H1 (cell line): Measurements from ENCODE around the gene LRRK1. TPM values are rescaled to one million over a fixed set of nuclear protein-coding genes. Genes with fewer than 3 reads are reported as not detected.

Experiments
- CTCF ChIA-PET: fragments of 300-600 bp; sonication (Branson Sonifier 250); formaldehyde crosslinking; loops from one replicate; lab custom pipeline; 2021; ENCODE audit not compliant: partially characterized antibody; lab: Charles Lee
- POLR2A ChIA-PET: fragments of 300-600 bp; sonication (Branson Sonifier 250); formaldehyde crosslinking; loops from one replicate; lab custom pipeline; 2021; ENCODE audit warnings: inconsistent platforms; ENCODE audit not compliant: partially characterized antibody; lab: Charles Lee
- DNase-seq, 2 experiments: peaks; one replicate each; pipeline versions ENCODE4 v3.0.0 to v3.0.0-alpha.2; 2010 to 2022; ENCODE audit warnings: low spot score in 2 of 2, low read depth in 1 of 2, mixed read lengths in 1 of 2
- FAIRE-seq: peaks from 2 replicates; lab custom pipeline; 2011; peaks lifted over from hg19 to GRCh38; lab: Jason Lieb, UNC
- H2AFZ ChIP-seq: 2 replicates; pipeline ENCODE4 v1.8.1; 2012; ENCODE audit warnings: low read length, inconsistent platforms
- H2AK5ac ChIP-seq: 2 replicates; pipeline ENCODE4 v1.6.1; 2013; ENCODE audit warnings: low read depth, low read length
- H2BK120ac ChIP-seq: replicated peaks from 2 replicates; pipeline ENCODE3; 2013; ENCODE audit warnings: low read depth, low read length, inconsistent platforms
- H2BK12ac ChIP-seq: 2 replicates; pipeline ENCODE4 v1.6.1; 2013; ENCODE audit warnings: low read depth, low read length
- H2BK15ac ChIP-seq: 2 replicates; pipeline ENCODE4 v1.6.1; 2013; ENCODE audit warnings: low read length
- H2BK20ac ChIP-seq: 2 replicates; pipeline ENCODE4 v1.6.1; 2013; ENCODE audit warnings: low read length
- H2BK5ac ChIP-seq: 2 replicates; pipeline ENCODE4 v1.6.1; 2013; ENCODE audit warnings: low read depth, low read length
- H3K14ac ChIP-seq: 2 replicates; pipeline ENCODE4 v1.6.1; 2013; ENCODE audit warnings: inconsistent platforms; ENCODE audit not compliant: insufficient read length
- H3K18ac ChIP-seq: 2 replicates; pipeline ENCODE4 v1.6.1; 2013; ENCODE audit warnings: low read length; ENCODE audit errors: extremely low read depth
- H3K23ac ChIP-seq: 2 replicates; pipeline ENCODE4 v1.6.1; 2013; ENCODE audit warnings: inconsistent platforms; ENCODE audit not compliant: insufficient read length
- H3K23me2 ChIP-seq: 2 replicates; pipeline ENCODE4 v1.6.1; 2013; ENCODE audit warnings: low read depth, low read length
- H3K27ac ChIP-seq: 2 replicates; pipeline ENCODE4 v1.6.1; 2011; ENCODE audit warnings: low read depth, low read length, inconsistent platforms
- H3K27me3 ChIP-seq, 4 experiments: replicated peaks in 1 of 4; 1 replicate in 1 of 4; 2 replicates in 3 of 4; pipeline versions ENCODE4 v1.6.1 to v1.8.1; 2011 to 2013; ENCODE audit warnings: low read length in 3 of 4, mild to moderate bottlenecking in 3 of 4, inconsistent platforms in 2 of 4, mixed read lengths in 2 of 4, moderate library complexity in 1 of 4; ENCODE audit not compliant: control insufficient read depth in 3 of 4, insufficient read depth in 3 of 4; ENCODE audit errors: extremely low read depth in 1 of 4
- H3K36me3 ChIP-seq, 4 experiments: 2 replicates each; pipeline versions ENCODE4 v1.6.1 to v1.8.1; 2011 to 2013; ENCODE audit warnings: mild to moderate bottlenecking in 4 of 4, low read length in 3 of 4, moderate library complexity in 2 of 4, control low read depth in 1 of 4, inconsistent platforms in 1 of 4; ENCODE audit not compliant: insufficient read depth in 4 of 4, control insufficient read depth in 2 of 4
- H3K4ac ChIP-seq: replicated peaks from 2 replicates; pipeline ENCODE3; 2013; ENCODE audit warnings: low read length, low read depth, mixed read lengths, inconsistent platforms; ENCODE audit not compliant: insufficient read length
- H3K4me1 ChIP-seq, 4 experiments: replicated peaks in 1 of 4; 1 replicate in 1 of 4; 2 replicates in 3 of 4; pipeline versions ENCODE4 v1.6.1 to v1.8.1; 2011 to 2013; ENCODE audit warnings: low read length in 3 of 4, inconsistent platforms in 2 of 4, mixed read lengths in 1 of 4; ENCODE audit not compliant: insufficient read depth in 4 of 4, control insufficient read depth in 3 of 4
- H3K4me2 ChIP-seq, 2 experiments: 2 replicates each; pipeline versions ENCODE4 v1.6.1 to v1.8.1; 2011 to 2013; ENCODE audit warnings: low read depth in 2 of 2, low read length in 2 of 2, control low read depth in 1 of 2, inconsistent platforms in 1 of 2, mild to moderate bottlenecking in 1 of 2; ENCODE audit not compliant: insufficient read depth in 1 of 2
- H3K4me3 ChIP-seq, 4 experiments: fragments of 200-600, 300-600 bp in 1 of 4; sonication (generic), shearing (Covaris generic), sonication (Bioruptor Twin) in 1 of 4; 2 replicates each; pipeline versions ENCODE4 v1.5.1 to v1.8.1; 2011 to 2016; ENCODE audit warnings: low read length in 4 of 4, low read depth in 3 of 4, control low read depth in 2 of 4, inconsistent platforms in 2 of 4, mild to moderate bottlenecking in 2 of 4, mixed read lengths in 1 of 4, moderate library complexity in 1 of 4; ENCODE audit not compliant: insufficient read depth in 2 of 4; ENCODE audit errors: extremely low read depth in 1 of 4
- H3K56ac ChIP-seq: replicated peaks from 2 replicates; pipeline ENCODE3; 2013; ENCODE audit warnings: low read depth, mild to moderate bottlenecking, mixed read lengths, low read length, inconsistent platforms; ENCODE audit not compliant: insufficient read length
- H3K79me1 ChIP-seq: 2 replicates; pipeline ENCODE4 v1.6.1; 2013; ENCODE audit warnings: low read depth, low read length, control low read depth
- H3K79me2 ChIP-seq, 2 experiments: 2 replicates each; pipeline versions ENCODE4 v1.6.1 to v1.8.1; 2012 to 2013; ENCODE audit warnings: low read length in 2 of 2, mild to moderate bottlenecking in 2 of 2, inconsistent platforms in 1 of 2; ENCODE audit not compliant: insufficient read depth in 2 of 2, control insufficient read depth in 1 of 2
- H3K9ac ChIP-seq, 4 experiments: replicated peaks in 1 of 4; 1 replicate in 1 of 4; 2 replicates in 3 of 4; pipeline versions ENCODE4 v1.6.1 to v1.8.1; 2011 to 2013; ENCODE audit warnings: low read depth in 3 of 4, low read length in 3 of 4, control low read depth in 2 of 4, mild to moderate bottlenecking in 2 of 4, moderate library complexity in 2 of 4, inconsistent platforms in 1 of 4; ENCODE audit errors: extremely low read depth in 1 of 4
- H3K9me3 ChIP-seq, 2 experiments: 2 replicates each; pipeline versions ENCODE4 v1.6.1 to v1.8.1; 2012 to 2013; ENCODE audit warnings: mild to moderate bottlenecking in 2 of 2, moderate library complexity in 2 of 2, control low read depth in 1 of 2, inconsistent platforms in 1 of 2, low read depth in 1 of 2, low read length in 1 of 2, mixed read lengths in 1 of 2; ENCODE audit not compliant: insufficient read depth in 2 of 2
- H4K20me1 ChIP-seq, 2 experiments: replicated peaks in 1 of 2; 2 replicates each; pipeline versions ENCODE3 to v1.8.1; 2011 to 2013; ENCODE audit warnings: inconsistent platforms in 2 of 2, low read length in 2 of 2, mild to moderate bottlenecking in 1 of 2; ENCODE audit not compliant: insufficient read depth in 2 of 2, control insufficient read depth in 1 of 2
- H4K5ac ChIP-seq: 2 replicates; pipeline ENCODE4 v1.6.1; 2013; ENCODE audit warnings: low read length, low read depth, mixed read lengths, inconsistent platforms; ENCODE audit not compliant: insufficient read length
- H4K8ac ChIP-seq: 2 replicates; pipeline ENCODE4 v1.8.0; 2013; ENCODE audit warnings: mild to moderate bottlenecking, moderate library complexity, low read length, inconsistent platforms; ENCODE audit not compliant: insufficient read depth; ENCODE audit errors: extremely low read depth
- H4K91ac ChIP-seq: replicated peaks from 2 replicates; pipeline ENCODE3; 2013; ENCODE audit warnings: low read length, mixed read lengths, inconsistent platforms; ENCODE audit not compliant: insufficient read length
- RFX5 ChIP-seq: IDR thresholded peaks from 2 replicates; pipeline ENCODE4 v1.6.1; 2011; ENCODE audit warnings: low read depth, low read length, improper control_type of control experiment, borderline replicate concordance
- TEAD4 ChIP-seq: IDR thresholded peaks from 2 replicates; pipeline ENCODE4 v1.6.1; 2012; ENCODE audit warnings: low read depth, low read length, inconsistent platforms, mixed read lengths
- WGBS, 2 experiments: shearing (Covaris generic) in 1 of 2; methylation state at CpG; one replicate each; pipeline versions ENCODE4 v1.1.6 to v1.1.7; 2013 to 2015; ENCODE audit warnings: low lambda C conversion rate in 2 of 2, mixed read lengths in 2 of 2, inconsistent platforms in 1 of 2, low coverage in 1 of 2, missing lambda C conversion rate in 1 of 2; ENCODE audit not compliant: insufficient replicate concordance in 2 of 2, insufficient coverage in 1 of 2, insufficient read length in 1 of 2; ENCODE audit errors: extremely low coverage in 1 of 2, missing lambda C conversion rate in 1 of 2; 5-methylcytosine and 5-hydroxymethylcytosine counted together
- polyA plus RNA-seq, 7 experiments: library from polyadenylated mRNA; depleted of rRNA in 3 of 7; stranded (reverse) in 5 of 7; unstranded in 2 of 7; fragments of >200 nt in 5 of 7; fragments of 200-250 nt in 2 of 7; gene quantifications; 1 replicate in 5 of 7; 2 replicates in 1 of 7; 4 replicates in 1 of 7; pipeline versions ENCODE4 v1.2.1 to v1.2.3, GENCODE V29; 2011 to 2013; ENCODE audit warnings: missing spikeins in 2 of 7, mixed read lengths in 2 of 7
- total RNA-seq: library from RNA; stranded (reverse); fragmentation: NEBNext Ultra II Directional; extraction: Animal tissue kit (Norgen Biotek cat#: 25700); gene quantifications from 2 replicates; pipeline ENCODE4 v1.2.1, GENCODE V29; 2021

LRRK1 gene
- total and polyA plus RNA-seq, 2 of the 8 experiments (the other 6 are each of a cell fraction or from before 2014, with no cell fraction given) = 1.2 to 3.6 TPM

DNA sequence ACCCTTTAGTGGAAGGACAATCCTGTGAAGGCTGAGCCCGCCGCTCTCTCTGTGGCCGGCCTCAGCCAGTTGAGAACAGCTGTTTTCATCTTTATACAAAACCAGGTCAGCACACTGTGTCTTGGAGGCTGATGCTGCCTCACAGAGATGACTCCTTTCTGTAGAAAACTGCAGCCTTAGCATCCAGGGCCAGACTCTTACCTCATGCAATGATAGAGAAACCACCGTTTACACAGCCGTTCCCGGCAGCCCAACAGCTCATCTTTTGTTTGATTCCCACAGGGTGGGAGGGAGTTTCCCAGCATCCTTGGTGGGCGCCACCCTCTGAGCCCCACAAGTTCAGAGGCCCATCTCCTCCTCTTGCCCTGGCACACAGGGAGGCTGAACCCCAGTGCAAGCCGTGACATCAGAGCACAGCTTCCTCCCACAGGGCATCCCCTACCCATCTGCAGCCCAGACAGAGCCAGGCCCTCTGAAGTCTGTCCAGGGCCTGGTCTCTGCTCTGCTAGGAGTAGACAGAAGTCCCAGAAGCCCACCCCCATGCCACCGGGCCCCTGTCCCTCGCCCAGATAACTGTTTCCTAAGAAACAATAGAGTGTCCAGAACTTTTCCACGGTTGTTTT lies 105.0 kb downstream of the LRRK1 start:
- H3K23me2 ChIP-seq = no peaks in the 10 kb centered on the region; the same call in 1 of the 2 replicates
- no peak overlapping the region for H3K4me3 ChIP-seq
- no peak overlapping the region for H3K9ac ChIP-seq
- H3K79me1 ChIP-seq = no peaks in the 10 kb centered on the region
- H3K9me3 ChIP-seq = no peaks in the 10 kb centered on the region
- H3K56ac ChIP-seq = no peak overlapping the region
- H3K18ac ChIP-seq = no peak overlapping the region
- H2BK5ac ChIP-seq = no peak overlapping the region
- ChIA-PET CTCF (interaction anchor here (0.7 to 6.4 kb wide), 12 partner anchors 10 to 249 kb away, joined by 3 to 79 read pairs (median 4); no protein-coding TSS in a partner anchor), POLR2A (interaction anchor here (1.0 kb wide), 1 partner anchor 8 kb away, joined by 3 read pairs; no protein-coding TSS in a partner anchor)
- no peak overlapping the region for H2BK15ac ChIP-seq
- H3K4me1 ChIP-seq = no peaks in the 10 kb centered on the region; a peak in 1 of 7 replicates
- no peak overlapping the region for H4K5ac ChIP-seq
- H2BK120ac ChIP-seq = no peak overlapping the region
- H3K79me2 ChIP-seq = no peaks in the 10 kb centered on the region
- no peak overlapping the region for H3K14ac ChIP-seq
- no peak overlapping the region for H3K23ac ChIP-seq
- no peak overlapping the region for H2AFZ ChIP-seq
- no peak overlapping the region for H3K27ac ChIP-seq
- no peaks in the 10 kb centered on the region for H3K36me3 ChIP-seq
- no peak overlapping the region for H3K4ac ChIP-seq
- H2BK20ac ChIP-seq = no peak overlapping the region
- DNase-seq (no peak), FAIRE-seq (no peak)
- no peak overlapping the region for H4K8ac ChIP-seq
- H4K20me1 ChIP-seq = no peaks in the 10 kb centered on the region
- TF ChIP-seq RFX5 (no peak), TEAD4 (no peak)
- no peak overlapping the region for H2AK5ac ChIP-seq
- H2BK12ac ChIP-seq = no peak overlapping the region
- H3K27me3 ChIP-seq = no peaks in the 10 kb centered on the region
- H4K91ac ChIP-seq = no peak overlapping the region
- H3K4me2 ChIP-seq = no peak overlapping the region
- 90% methylated on average over 11 of the region's 11 CpGs; no CpG with 5 or more reads in 1 of the 2 experiments for WGBS, 2 experiments
